WERI-Rb-1 (cell line): ENCODE data around the gene PBX1.

Experiments used
- DNase-seq: peaks from one replicate; pipeline ENCODE4 v3.0.0-alpha.2; 2020
- H3K27ac ChIP-seq: fragments of 250-450 bp; sonication (Bioruptor Pico); 2 replicates; pipeline ENCODE4 v1.5.1; 2020; ENCODE audit warnings: mild to moderate bottlenecking, moderate library complexity
- H3K27me3 ChIP-seq: fragments of 250-450 bp; sonication (Bioruptor Pico); 2 replicates; pipeline ENCODE4 v1.5.1; 2021; ENCODE audit warnings: mild to moderate bottlenecking, low read depth, moderate library complexity; ENCODE audit not compliant: insufficient read depth, severe bottlenecking
- H3K36me3 ChIP-seq: fragments of 250-450 bp; sonication (Bioruptor Pico); 2 replicates; pipeline ENCODE4 v1.5.1; 2020; ENCODE audit warnings: mild to moderate bottlenecking, moderate library complexity
- H3K4me3 ChIP-seq: 2 replicates; pipeline ENCODE4 v1.5.1; 2011; ENCODE audit warnings: low read depth, mild to moderate bottlenecking, control low read depth, low read length
- H3K9me3 ChIP-seq: fragments of 250-450 bp; sonication (Bioruptor Pico); 2 replicates; pipeline ENCODE4 v1.5.1; 2021; ENCODE audit warnings: mild to moderate bottlenecking, moderate library complexity; ENCODE audit not compliant: severe bottlenecking
- CTCF ChIP-seq: IDR thresholded peaks from 2 replicates; pipeline ENCODE4 v1.5.1; 2011; ENCODE audit warnings: low read depth, mild to moderate bottlenecking, control low read depth, inconsistent platforms, low read length

Gene PBX1

GRCh38 chr1:164565357-164565756, 6.4 kb downstream of the PBX1 start:
- H3K9me3 ChIP-seq: no peaks in the 10 kb centered on the region
- no peak overlapping the region for H3K4me3 ChIP-seq
- no peak overlapping the region for H3K27ac ChIP-seq
- DNase-seq: no peak
- H3K27me3 ChIP-seq: no peaks in the 10 kb centered on the region
- H3K36me3 ChIP-seq: no peaks in the 10 kb centered on the region; the same call in 1 of the 2 replicates
- TF ChIP-seq CTCF: no peak

- DNase-seq: no peak
- TF ChIP-seq CTCF: no peak
- Histone ChIP-seq H3K36me3 (no peaks in the 10 kb centered on the region; the same call in 1 of the 2 replicates), H3K4me3 (no peak overlapping the region), H3K9me3 (no peaks in the 10 kb centered on the region), H3K27me3 (no peaks in the 10 kb centered on the region), H3K27ac (no peak overlapping the region)
Observed at GRCh38 chr1:164567774-164568173, 8.8 kb downstream of the PBX1 start.

- TF ChIP-seq CTCF: no peak
- Histone ChIP-seq H3K36me3 (no peaks in the 10 kb centered on the region; the same call in 1 of the 2 replicates), H3K27me3 (no peaks in the 10 kb centered on the region), H3K4me3 (no peak overlapping the region), H3K27ac (no peak overlapping the region), H3K9me3 (no peaks in the 10 kb centered on the region)
- DNase-seq: no peak
Observed at GRCh38 chr1:164569241-164569640, 10.3 kb downstream of the PBX1 start.

- no peaks in the 10 kb centered on the region for H3K9me3 ChIP-seq
Observed at GRCh38 chr1:164569866-164570265, 10.9 kb downstream of the PBX1 start.

GRCh38 chr1:164571333-164571732, 12.3 kb downstream of the PBX1 start:
- Histone ChIP-seq H3K9me3 (no peaks in the 10 kb centered on the region), H3K36me3 (no peaks in the 10 kb centered on the region; the same call in 1 of the 2 replicates), H3K27ac (no peak overlapping the region), H3K4me3 (no peak overlapping the region), H3K27me3 (no peaks in the 10 kb centered on the region)
- DNase-seq: no peak
- no peak for TF ChIP-seq CTCF

More at GRCh38 chr1:164569866-164570265, 10.9 kb downstream of the PBX1 start:
- Histone ChIP-seq H3K27ac (no peak overlapping the region), H3K27me3 (no peaks in the 10 kb centered on the region), H3K36me3 (no peaks in the 10 kb centered on the region; the same call in 1 of the 2 replicates), H3K4me3 (no peak overlapping the region)
- no peak for TF ChIP-seq CTCF
- no peak for DNase-seq

- H3K36me3 ChIP-seq: no peaks in the 10 kb centered on the region
- no peaks in the 10 kb centered on the region for H3K27me3 ChIP-seq
- TF ChIP-seq CTCF: no peak
- DNase-seq: no peak
- no peak overlapping the region for H3K4me3 ChIP-seq
- no peaks in the 10 kb centered on the region for H3K9me3 ChIP-seq
- H3K27ac ChIP-seq: no peak overlapping the region
Observed at GRCh38 chr1:164575356-164575886, 16.4 kb downstream of the PBX1 start.
